Hematopoietic multipotent progenitor cell treated with erythropoietin and hydrocortisone succinate and interleukin-3 and kit ligand, for 8 days (in vitro differentiated cells): ENCODE measurements around the gene ENPP3.
"Not testable (repeated sequence)": the region's sequence is repeated elsewhere in the genome, so short reads cannot be mapped to it uniquely, and the experiment has no call there.

Experiments used
- DNase-seq: peaks from one replicate; pipeline ENCODE4 v3.0.0-alpha.2; 2015

The ENPP3 gene

GRCh38 chr6:131739136-131739535 lies 102.0 kb downstream of the ENPP3 start:
- DNase-seq: no peak

GRCh38 chr6:131740161-131740560 lies 103.1 kb downstream of the ENPP3 start:
- no peak for DNase-seq

GRCh38 chr6:131741688-131742393 lies 104.7 kb downstream of the ENPP3 start:
- no peak for DNase-seq

GRCh38 chr6:131744432-131745287 lies 107.6 kb downstream of the ENPP3 start:
- DNase-seq: no peak

- no peak for DNase-seq
Measured at GRCh38 chr6:131745476-131745875, 108.4 kb downstream of the ENPP3 start.

- no peak for DNase-seq
Measured at GRCh38 chr6:131747821-131748353, 110.8 kb downstream of the ENPP3 start.

- no peak for DNase-seq
Measured at GRCh38 chr6:131749023-131749422, 111.9 kb downstream of the ENPP3 start.

- DNase-seq: not testable (repeated sequence)
Measured at GRCh38 chr6:131751012-131751715, 114.1 kb downstream of the ENPP3 start.

GRCh38 chr6:131754088-131754487 lies 117.0 kb downstream of the ENPP3 start:
- no peak for DNase-seq

- DNase-seq: no peak
Measured at GRCh38 chr6:131754715-131755567, 117.8 kb downstream of the ENPP3 start.

GRCh38 chr6:131755597-131755996 lies 118.5 kb downstream of the ENPP3 start:
- DNase-seq: no peak

- no peak for DNase-seq
Measured at GRCh38 chr6:131756039-131756438, 118.9 kb downstream of the ENPP3 start.

- DNase-seq: no peak
Measured at GRCh38 chr6:131758920-131759319, 121.8 kb downstream of the ENPP3 start.

GRCh38 chr6:131761060-131761761 lies 124.1 kb downstream of the ENPP3 start:
- no peak for DNase-seq

- DNase-seq: no peak
Measured at GRCh38 chr6:131761762-131762067, 124.6 kb downstream of the ENPP3 start.

- DNase-seq: no peak
Measured at GRCh38 chr6:131762984-131763383, 125.9 kb downstream of the ENPP3 start.

GRCh38 chr6:131763749-131764148 lies 126.6 kb downstream of the ENPP3 start:
- DNase-seq: no peak

GRCh38 chr6:131764350-131764749 lies 127.2 kb downstream of the ENPP3 start:
- no peak for DNase-seq

GRCh38 chr6:131765081-131765803 lies 128.1 kb downstream of the ENPP3 start:
- no peak for DNase-seq

GRCh38 chr6:131765804-131766135 lies 128.7 kb downstream of the ENPP3 start:
- no peak for DNase-seq

GRCh38 chr6:131766631-131767030 lies 129.5 kb downstream of the ENPP3 start:
- DNase-seq: no peak
